K562 (cell line): ENCODE results near the gene PGAP3. TPM values are rescaled to one million over a fixed set of nuclear protein-coding genes. Genes with fewer than 3 reads are reported as not detected.

Source experiments
- CBFA2T3 ChIP-seq: fragments of 450-650 bp; IDR thresholded peaks from 2 replicates; pipeline ENCODE4 v1.6.1; 2017
- DPF2 ChIP-seq: fragments of 450-650 bp; IDR thresholded peaks from 2 replicates; pipeline ENCODE4 v1.6.1; 2016
- ZHX1 ChIP-seq: fragments of 150-350 bp; conservative IDR thresholded peaks from 2 replicates; pipeline ENCODE4 v1.6.1; 2014; ENCODE audit warnings: low read length
- ZNF592 ChIP-seq: fragments of 450-650 bp; IDR thresholded peaks from 2 replicates; pipeline ENCODE4 v1.6.1; 2017; ENCODE audit warnings: antibody characterized with exemption, mild to moderate bottlenecking
- polyA plus RNA-seq, 8 experiments: library from polyadenylated mRNA; depleted of rRNA in 4 of 8; stranded (reverse) in 5 of 8; unstranded in 3 of 8; fragments of >200 nt; fragmentation: Nextera tagmentation in 2 of 8; fragmentation: Illumina TruSeq in 1 of 8; extraction: Ambion mirVana in 2 of 8; extraction: Trizol in 1 of 8; gene quantifications; 2 replicates each; pipeline versions ENCODE4 v1.2.1 to v1.2.3, GENCODE V29; 2011 to 2014; ENCODE audit warnings: inconsistent platforms in 1 of 8, missing spikeins in 1 of 8
- total RNA-seq, 7 experiments: library from RNA; depleted of rRNA in 6 of 7; stranded (reverse); fragments of >200 nt in 6 of 7; fragmentation: Illumina TruSeq in 2 of 7; extraction: Trizol in 2 of 7; gene quantifications; 2 replicates each; pipeline versions ENCODE4 v1.2.1 to v1.2.3, GENCODE V29; 2011 to 2021; ENCODE audit warnings: low replicate concordance in 1 of 7

Gene PGAP3
- total and polyA plus RNA-seq, 9 of the 15 experiments (the other 6 are each of a cell fraction or from before 2014, with no cell fraction given): 0.38 to 9.4 (median 4.5) TPM

- TF ChIP-seq ZNF592: peak; percentile 30; the same call in 1 of the 2 replicates
- no peak for TF ChIP-seq ZHX1
- peak; percentile 17; the same call in 1 of the 2 replicates for TF ChIP-seq CBFA2T3
- peak; percentile 17; the same call in 1 of the 2 replicates for TF ChIP-seq DPF2
These were observed 734 bp downstream of the PGAP3 start (continued) for GRCh38 chr17:39687101-39687545.
